RPMI7951 (cell line): Measurements from ENCODE around the gene ATP6V1B1. TPM values are rescaled to one million over a fixed set of nuclear protein-coding genes. Genes with fewer than 3 reads are reported as not detected.
"Not testable (repeated sequence)": the region's sequence is repeated elsewhere in the genome, so short reads cannot be mapped to it uniquely, and the experiment has no call there.

Source experiments
- DNase-seq: peaks from one replicate; pipeline ENCODE4 v3.0.0-alpha.2; 2012; ENCODE audit warnings: low read depth
- total RNA-seq: library from RNA; depleted of rRNA; stranded (reverse); fragments of >200 nt; shearing (Covaris generic); gene quantifications from 2 replicates; pipeline ENCODE4 v1.2.3, GENCODE V29; 2014

The ATP6V1B1 gene
- total RNA-seq, 1 experiment from 2014 or later: 2.8 TPM

- no peak for DNase-seq
These were observed 53.3 kb downstream of the ATP6V1B1 start for GRCh38 chr2:70988726-70989648.

GRCh38 chr2:70990216-70990615 is 54.5 kb downstream of the ATP6V1B1 start:
- no peak for DNase-seq

- DNase-seq: no peak
These were observed 55.4 kb downstream of the ATP6V1B1 start for GRCh38 chr2:70991142-70991541.

- no peak for DNase-seq
These were observed 56.0 kb downstream of the ATP6V1B1 start for GRCh38 chr2:70991742-70992141.

GRCh38 chr2:70992945-70993853 is 57.5 kb downstream of the ATP6V1B1 start:
- no peak for DNase-seq

GRCh38 chr2:70994009-70994698 is 58.5 kb downstream of the ATP6V1B1 start:
- peak; percentile 24 for DNase-seq

- peak; percentile 88 for DNase-seq
These were observed 59.2 kb downstream of the ATP6V1B1 start, which contains the start of gene TEX261 for GRCh38 chr2:70994699-70995425. Gene TEX261, minus strand, starts transcription at chr2:70994873. Its CDS starts 116 bp downstream, at chr2:70994757.

GRCh38 chr2:70995426-70995729 is 59.7 kb downstream of the ATP6V1B1 start:
- DNase-seq: peak; percentile 32

- DNase-seq: not testable (repeated sequence)
These were observed 63.2 kb downstream of the ATP6V1B1 start for GRCh38 chr2:70998885-70999284.

- DNase-seq: no peak
These were observed 63.7 kb downstream of the ATP6V1B1 start for GRCh38 chr2:70999362-70999761.

- DNase-seq: not testable (repeated sequence)
These were observed 64.2 kb downstream of the ATP6V1B1 start for GRCh38 chr2:70999931-71000330.

- DNase-seq: peak; percentile 64
These were observed 65.3 kb downstream of the ATP6V1B1 start for GRCh38 chr2:71000780-71001591.

GRCh38 chr2:71001592-71001927 is 65.9 kb downstream of the ATP6V1B1 start:
- no peak for DNase-seq

GRCh38 chr2:71001981-71002570 is 66.4 kb downstream of the ATP6V1B1 start:
- peak; percentile 36 for DNase-seq

- DNase-seq: no peak
These were observed 67.7 kb downstream of the ATP6V1B1 start for GRCh38 chr2:71003396-71003795.

GRCh38 chr2:71003966-71004755 is 68.5 kb downstream of the ATP6V1B1 start:
- DNase-seq: no peak

- no peak for DNase-seq
These were observed 69.2 kb downstream of the ATP6V1B1 start for GRCh38 chr2:71004857-71005256.

GRCh38 chr2:71005271-71006202 is 69.8 kb downstream of the ATP6V1B1 start:
- DNase-seq: no peak
